Astrocyte (in vitro differentiated cells and primary cell): ENCODE results near the gene DUSP3.

ENCODE experiments used
- CTCF ChIP-seq: IDR thresholded peaks from 2 replicates; pipeline ENCODE4 v1.5.1; 2011; ENCODE audit warnings: low read depth, mild to moderate bottlenecking, inconsistent platforms, low read length, moderate library complexity; ENCODE audit not compliant: insufficient read depth
- EZH2 ChIP-seq: IDR thresholded peaks from 2 replicates; pipeline ENCODE4 v1.6.1; 2012; ENCODE audit warnings: mild to moderate bottlenecking, low read length, inconsistent platforms; ENCODE audit not compliant: insufficient read depth

DNA sequence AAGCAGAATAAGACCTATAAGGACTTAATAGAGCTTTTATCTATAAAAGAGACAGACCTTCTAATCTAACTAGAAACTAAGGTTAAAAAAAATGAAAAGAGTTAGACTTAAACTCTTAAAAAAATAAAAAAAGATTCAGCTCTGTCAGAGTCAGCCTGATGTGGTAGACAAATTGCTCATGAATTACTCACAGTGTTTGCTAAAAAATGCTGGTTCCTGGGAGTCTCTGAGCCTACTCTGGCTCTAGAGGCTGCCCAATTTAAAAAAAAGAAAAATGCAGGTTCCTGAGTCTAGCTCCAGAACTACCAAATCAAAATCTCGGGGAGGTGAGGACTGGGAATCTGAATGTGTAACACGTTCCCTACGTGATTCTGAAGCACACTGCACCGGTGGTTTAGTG is 38.2 kb downstream of the DUSP3 start:
- TF ChIP-seq EZH2 (no peak), CTCF (no peak)
